ENCODE measurements around the gene OTUD7B.
A peak's percentile ranks its signal among the peaks of the same experiment; 100 is the strongest.

The OTUD7B gene

GRCh38 chr1:149915429-149916192 is 94.9 kb downstream of the OTUD7B start:
- no peak for DNase-seq

DNA sequence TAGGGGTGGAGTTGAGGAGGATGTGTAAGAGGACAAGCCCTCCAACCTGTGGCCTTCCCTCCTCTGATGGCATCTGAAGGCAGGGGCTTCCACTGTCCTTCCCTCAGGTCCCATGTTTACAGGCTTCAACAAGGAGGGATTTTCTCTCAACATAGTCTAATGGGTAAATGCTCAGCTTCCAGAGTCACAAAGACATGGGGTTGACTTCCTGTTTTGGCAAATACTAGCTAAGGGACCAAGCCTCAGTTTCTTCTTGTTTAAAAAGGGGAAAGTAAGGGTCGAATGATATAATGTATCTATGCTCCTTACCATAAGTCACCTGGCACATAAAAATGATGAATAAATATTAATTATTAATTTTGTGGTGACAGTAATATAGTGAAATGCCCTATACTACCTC is 96.0 kb downstream of the OTUD7B start:
- no peak for DNase-seq

- peak; percentile 76 for DNase-seq
These were observed 103.9 kb downstream of the OTUD7B start for GRCh38 chr1:149906570-149907075.

GRCh38 chr1:149903836-149904491 is 106.6 kb downstream of the OTUD7B start:
- DNase-seq, result no peak

GRCh38 chr1:149899460-149900284 is 110.9 kb downstream of the OTUD7B start, which contains the start of gene BOLA1:
Gene BOLA1 (plus strand): TSS chr1:149899568. CDS start chr1:149900060, 492 bp downstream.
- peak; percentile 95 for DNase-seq

GRCh38 chr1:149896575-149896974 is 114.0 kb downstream of the OTUD7B start:
- DNase-seq, result no peak

DNA sequence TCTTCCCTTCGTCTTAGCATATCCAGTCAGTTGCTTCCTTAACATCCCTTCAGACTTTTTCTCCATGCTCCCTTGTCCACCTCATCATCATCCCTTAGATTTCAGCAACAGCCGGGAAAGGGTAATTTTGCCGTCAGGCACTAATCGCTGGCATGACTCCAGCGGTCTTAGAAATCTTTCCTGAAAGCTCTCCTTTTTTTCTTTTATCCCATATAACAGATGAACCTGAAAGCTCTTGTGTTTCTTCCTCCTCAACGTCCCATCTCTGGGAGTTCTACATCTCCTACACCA is 121.6 kb downstream of the OTUD7B start:
- no peak for DNase-seq

DNA sequence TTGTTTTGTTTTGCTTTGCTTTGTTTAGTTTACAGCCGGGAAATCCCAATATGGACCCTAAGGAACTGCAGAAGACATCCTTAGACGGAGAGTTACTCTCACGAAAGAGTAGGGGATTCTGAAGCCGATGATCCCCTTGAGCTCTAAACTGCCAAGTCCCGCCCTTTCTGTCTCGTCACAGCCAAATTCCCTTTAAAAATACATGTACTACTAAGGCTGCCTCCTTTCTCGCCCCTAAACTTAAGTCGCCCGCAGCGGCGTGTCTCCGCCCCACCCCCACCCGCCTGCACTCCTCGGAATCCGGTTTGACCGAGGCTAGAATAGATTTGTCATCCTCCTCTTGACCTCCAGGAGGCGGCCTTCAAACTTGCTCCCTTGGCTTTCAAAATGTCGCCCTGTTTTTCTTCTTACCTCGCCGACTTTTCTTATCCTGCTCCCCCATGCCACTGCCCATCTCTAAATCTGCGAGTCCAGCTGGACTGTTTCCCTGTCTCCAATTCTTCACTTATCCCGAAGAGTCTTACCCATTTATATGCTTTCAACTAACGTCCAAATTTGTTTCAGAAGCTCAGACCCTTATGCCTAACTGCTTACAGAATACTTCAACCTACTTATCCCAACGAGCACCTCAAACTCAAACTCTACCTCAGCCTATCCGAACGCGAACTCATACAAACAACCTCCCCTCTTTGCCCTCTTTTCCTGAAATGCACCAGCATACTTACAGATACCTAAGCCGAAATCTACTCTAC is 122.1 kb downstream of the OTUD7B start:
- DNase-seq, result peak; percentile 97
